Panc1 (cell line): ENCODE data around the gene RACK1. TPM values are rescaled to one million over a fixed set of nuclear protein-coding genes. Genes with fewer than 3 reads are reported as not detected.
A peak's percentile ranks its signal among the peaks of the same experiment; 100 is the strongest.

Experiments
- ATAC-seq: fragments of 200-7000 bp; cut with Tn5 transposase; 2 replicates; pipeline ENCODE4 v1.9.1; 2020; ENCODE audit warnings: mild to moderate bottlenecking, moderate library complexity
- BruUV-seq: library from RNA; stranded (reverse); fragments of 400-500 nt; replicated peaks from 2 replicates; lab custom pipeline; 2021; lab: Mats Ljungman, UMichigan
- CTCF ChIA-PET: fragments of 300-600 bp; sonication (Branson Sonifier 250); formaldehyde crosslinking; loops from one replicate; lab custom pipeline; 2022; ENCODE audit warnings: antibody characterized with exemption; lab: Charles Lee
- POLR2A ChIA-PET: fragments of 300-600 bp; sonication (Branson Sonifier 250); formaldehyde crosslinking; loops from one replicate; lab custom pipeline; 2022; ENCODE audit warnings: antibody characterized with exemption; lab: Charles Lee
- DNase-seq: peaks from one replicate; pipeline ENCODE4 v3.0.0-alpha.2; 2010; ENCODE audit warnings: low read depth, low spot score
- H3K27ac ChIP-seq: 2 replicates; pipeline ENCODE4 v1.5.1; 2011; ENCODE audit warnings: mild to moderate bottlenecking, low read length, inconsistent platforms
- H3K27me3 ChIP-seq: fragments of 200-500 bp; sonication (Bioruptor generic); 2 replicates; pipeline ENCODE4 v1.6.0; 2014; ENCODE audit warnings: low read length, inconsistent platforms; ENCODE audit not compliant: control insufficient read depth, insufficient read depth
- H3K36me3 ChIP-seq: fragments of 200-500 bp; sonication (Bioruptor generic); 2 replicates; pipeline ENCODE4 v1.5.1; 2014; ENCODE audit warnings: inconsistent platforms, mild to moderate bottlenecking, low read length, moderate library complexity; ENCODE audit not compliant: control insufficient read depth, insufficient read depth
- H3K4me1 ChIP-seq: 2 replicates; pipeline ENCODE4 v1.5.1; 2011; ENCODE audit warnings: inconsistent platforms, mild to moderate bottlenecking, low read length, moderate library complexity; ENCODE audit not compliant: control insufficient read depth, insufficient read depth
- H3K4me3 ChIP-seq, 2 experiments: 2 replicates each; pipeline ENCODE4 v1.5.1; 2011 to 2012; ENCODE audit warnings: low read depth in 2 of 2, low read length in 2 of 2, mild to moderate bottlenecking in 2 of 2, inconsistent platforms in 1 of 2, moderate library complexity in 1 of 2
- H3K9me3 ChIP-seq: fragments of 200-500 bp; sonication (Bioruptor generic); 2 replicates; pipeline ENCODE4 v1.5.1; 2014; ENCODE audit warnings: low read depth, mild to moderate bottlenecking, inconsistent platforms, low read length, moderate library complexity; ENCODE audit not compliant: control insufficient read depth, insufficient read depth
- CTCF ChIP-seq: fragments of 450-650 bp; IDR thresholded peaks from 2 replicates; pipeline ENCODE4 v1.5.1; 2017; ENCODE audit warnings: mild to moderate bottlenecking
- POLR2AphosphoS5 ChIP-seq: IDR thresholded peaks from 2 replicates; pipeline ENCODE4 v1.6.1; 2012; ENCODE audit warnings: mild to moderate bottlenecking, low read depth, low read length, moderate library complexity
- REST ChIP-seq, 2 experiments: IDR thresholded peaks; 2 replicates each; pipeline ENCODE4 v1.6.1; 2011 to 2012; ENCODE audit warnings: low read depth in 2 of 2, control low read depth in 1 of 2, low read length in 1 of 2, mild to moderate bottlenecking in 1 of 2, moderate library complexity in 1 of 2; ENCODE audit not compliant: insufficient read depth in 1 of 2
- SIN3A ChIP-seq: IDR thresholded peaks from 2 replicates; pipeline ENCODE4 v1.6.1; 2012; ENCODE audit warnings: low read depth, mild to moderate bottlenecking, low read length, moderate library complexity, borderline replicate concordance; ENCODE audit not compliant: insufficient read depth
- TCF7L2 ChIP-seq: IDR thresholded peaks from 2 replicates; pipeline ENCODE4 v1.6.1; 2011; ENCODE audit warnings: mild to moderate bottlenecking, low read depth, low read length, inconsistent platforms
- in situ Hi-C: cut with HindIII; loops from 2 replicates; pipeline ENCODE4 v1.10.0; 2016; ENCODE audit warnings: low sequenced_read_pairs, low pct_unique_long_range_greater_than_20kb
- intact Hi-C: fragments of 100-400 bp; cut with micrococcal nuclease; formaldehyde crosslinking; loops from one replicate; pipeline ENCODE4 v1.10.0; 2022; ENCODE audit not compliant: unreplicated experiment
- total RNA-seq: library from RNA; stranded (reverse); gene quantifications from one replicate; pipeline ENCODE4 v1.2.1, GENCODE V29; 2021; ENCODE audit not compliant: unreplicated experiment

The RACK1 gene
- total RNA-seq, 1 experiment from 2014 or later: 1,623 TPM

- DNase-seq: no peak
- peak; percentile 2 for ATAC-seq
- intact Hi-C loops: no loop called here
- no peak overlapping the region for H3K27ac ChIP-seq
- H3K4me3 ChIP-seq: no peak overlapping the region
- TF ChIP-seq REST (IDR thresholded peaks at IDR 0.05; ENCODE audit: insufficient read depth in 1 of 2, low read depth in 2 of 2, low read length in 1 of 2) (no peak), TCF7L2 (no peak), SIN3A (no peak), CTCF (no peak), POLR2AphosphoS5 (no peak)
- no peaks in the 10 kb centered on the region for H3K27me3 ChIP-seq
- peaks cover 5% of the 10 kb centered on the region for H3K4me1 ChIP-seq
- in situ Hi-C loops: no loop called here
- BruUV-seq: no TSS peak
- CTCF ChIA-PET: no interaction called here
- POLR2A ChIA-PET: interaction anchor here (0.6 kb wide), 1 partner anchor 26 kb away, joined by 10 read pairs; no protein-coding TSS in a partner anchor
- peaks cover 21% of the 10 kb centered on the region for H3K36me3 ChIP-seq
- H3K9me3 ChIP-seq: no peaks in the 10 kb centered on the region
Measured at GRCh38 chr5:181233801-181234454, 9.8 kb downstream of the RACK1 start.

GRCh38 chr5:181233088-181233800, 10.5 kb downstream of the RACK1 start:
- POLR2A ChIA-PET: no interaction called here
- CTCF ChIA-PET: no interaction called here
- BruUV-seq: no TSS peak
- in situ Hi-C loops (no loop called here), intact Hi-C loops (no loop called here)
- H3K4me3 ChIP-seq: no peak overlapping the region
- peaks cover 3% of the 10 kb centered on the region for H3K4me1 ChIP-seq
- no peak for DNase-seq
- no peak for ATAC-seq
- no peaks in the 10 kb centered on the region for H3K9me3 ChIP-seq
- TF ChIP-seq SIN3A: no peak
- no peak for TF ChIP-seq REST (IDR thresholded peaks at IDR 0.05; ENCODE audit: insufficient read depth in 1 of 2, low read depth in 2 of 2, low read length in 1 of 2)
- no peak for TF ChIP-seq TCF7L2
- no peak for TF ChIP-seq CTCF
- TF ChIP-seq POLR2AphosphoS5: no peak
- no peak overlapping the region for H3K27ac ChIP-seq
- peaks cover 15% of the 10 kb centered on the region for H3K36me3 ChIP-seq
- H3K27me3 ChIP-seq: no peaks in the 10 kb centered on the region
